Measurements from ENCODE around the gene LNX2.

LNX2 gene

GRCh38 chr13:27562457-27562856 is 57.9 kb downstream of the LNX2 start:
- DNase-seq (ENCODE audit: low read depth in 2 of 2), result no peak

DNA sequence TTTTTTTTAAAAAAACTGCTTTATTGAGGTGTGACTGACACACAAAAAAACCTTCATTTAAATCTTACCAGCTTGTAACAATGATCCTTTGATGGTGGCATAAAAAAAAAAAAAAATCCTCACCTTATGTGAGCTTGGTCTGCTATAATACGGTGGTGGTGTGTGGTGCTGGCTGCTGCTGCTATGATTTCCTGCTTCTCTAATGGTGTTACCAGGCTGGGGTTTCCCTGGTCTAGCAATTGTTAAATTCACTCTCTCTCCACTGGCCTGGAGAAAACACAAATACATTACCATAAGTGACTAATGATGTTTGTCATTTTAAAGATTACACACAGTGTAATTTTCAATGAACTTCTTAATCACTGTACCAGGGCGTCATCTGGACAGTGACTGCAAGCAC is 60.6 kb downstream of the LNX2 start:
- no peak for DNase-seq (ENCODE audit: low read depth in 2 of 2)

GRCh38 chr13:27556109-27556508 is 64.2 kb downstream of the LNX2 start:
- no peak for DNase-seq (ENCODE audit: low read depth in 2 of 2)

DNA sequence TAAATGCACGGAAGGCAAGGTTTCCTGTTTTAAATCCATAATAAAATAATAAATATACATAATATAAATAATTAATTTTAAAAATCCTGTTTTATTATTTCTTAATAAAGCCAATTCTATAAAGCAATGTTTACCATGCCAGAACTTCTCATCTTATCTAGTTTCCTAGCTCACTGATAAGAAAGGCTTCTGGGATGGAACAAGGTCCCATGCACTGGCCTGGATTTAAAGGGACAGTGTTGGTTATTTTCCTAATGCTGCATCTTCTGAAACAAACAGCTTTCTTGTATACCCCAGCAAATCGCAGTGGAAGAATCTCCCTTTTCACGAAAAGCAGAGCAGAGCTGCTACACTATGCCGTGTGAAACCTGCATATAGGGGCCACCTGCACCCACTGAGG is 68.8 kb downstream of the LNX2 start:
- DNase-seq (ENCODE audit: low read depth in 2 of 2), result no peak

DNA sequence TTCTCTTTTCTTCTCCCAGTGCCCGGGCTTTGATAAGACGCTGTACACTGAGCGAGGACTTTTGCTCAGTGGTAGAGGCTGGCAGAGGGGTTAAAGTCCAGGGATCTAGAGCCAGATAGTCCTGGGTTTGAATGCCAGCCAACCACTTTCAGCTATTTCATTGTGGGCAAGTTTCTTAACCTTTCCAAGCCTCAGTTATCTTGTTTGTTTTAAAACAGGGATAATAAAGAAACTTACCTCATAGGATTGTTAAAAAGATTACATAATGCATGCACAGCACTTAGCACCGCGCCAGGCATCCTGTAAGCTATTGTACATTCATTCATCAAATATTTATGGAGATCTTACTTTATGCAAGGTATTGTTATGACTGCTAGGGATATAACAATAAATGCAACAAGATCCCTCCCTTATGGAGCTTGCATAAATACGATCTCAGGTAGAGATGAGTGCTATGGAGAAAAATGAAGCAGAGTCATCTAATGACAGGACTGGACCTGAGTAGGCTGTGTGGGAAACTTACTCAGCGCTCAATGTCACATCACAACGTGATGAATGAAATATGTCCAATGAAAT is 70.8 kb downstream of the LNX2 start:
- DNase-seq (ENCODE audit: low read depth in 2 of 2), result no peak

- DNase-seq (ENCODE audit: low read depth in 2 of 2), result no peak
These were observed 78.1 kb downstream of the LNX2 start for GRCh38 chr13:27542220-27542619.

DNA sequence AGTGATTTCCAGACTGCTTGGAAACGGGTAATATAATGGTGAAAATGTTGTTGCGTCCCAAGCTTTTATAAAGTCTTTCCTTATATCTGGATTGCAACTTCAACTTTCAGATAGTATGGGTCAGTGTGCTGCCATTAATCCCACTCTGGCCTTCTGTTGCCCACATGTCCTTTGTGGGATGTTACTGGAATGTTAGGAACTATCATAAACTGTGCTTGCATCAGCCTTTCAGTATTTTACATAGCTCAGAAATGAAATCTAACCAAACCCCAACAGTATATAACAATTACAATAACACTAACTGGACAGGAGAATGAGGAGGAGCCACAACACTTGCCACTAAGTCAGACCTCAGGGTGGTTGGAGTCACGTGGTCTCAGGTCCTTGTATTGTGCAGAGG is 78.9 kb downstream of the LNX2 start:
- DNase-seq (ENCODE audit: low read depth in 2 of 2), result no peak

DNA sequence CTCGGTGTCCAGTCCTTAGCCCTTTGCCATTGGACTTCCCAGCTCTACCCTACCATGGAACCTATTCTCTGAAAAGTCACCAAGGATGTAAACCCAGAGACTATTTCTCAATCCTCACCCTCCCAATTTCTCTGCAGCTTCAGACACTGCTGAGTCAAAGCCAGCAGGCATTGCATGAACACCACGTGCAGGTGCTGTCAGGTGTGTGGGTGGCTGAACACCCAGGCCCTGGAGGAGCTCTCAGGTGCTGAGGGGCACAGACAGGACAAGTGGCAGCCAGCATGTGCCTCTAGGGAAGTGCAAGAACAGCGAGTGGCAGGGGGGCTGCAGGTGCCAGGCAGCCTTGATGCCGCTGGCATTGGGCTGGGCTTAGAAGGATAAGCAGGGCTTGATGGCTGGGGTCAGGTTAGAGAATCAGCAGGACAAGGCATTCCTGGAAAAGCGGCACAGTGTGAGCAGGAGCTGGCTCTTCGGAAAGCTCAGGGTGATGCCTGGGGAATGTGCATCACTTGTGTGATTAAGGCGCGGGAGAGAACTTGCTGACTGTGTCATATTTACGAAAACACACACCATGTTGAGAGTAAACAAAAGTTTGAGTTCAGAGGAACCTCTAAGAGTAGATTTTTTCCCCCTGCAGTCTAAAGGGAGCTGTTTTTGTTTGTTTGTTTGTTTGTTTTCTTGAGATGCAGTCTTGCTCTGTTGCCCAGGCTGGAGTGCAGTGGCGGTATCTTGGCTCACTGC is 83.8 kb downstream of the LNX2 start:
- no peak for DNase-seq (ENCODE audit: low read depth in 2 of 2)

- no peak for DNase-seq (ENCODE audit: low read depth in 2 of 2)
These were observed 84.8 kb downstream of the LNX2 start for GRCh38 chr13:27535546-27535945.

DNA sequence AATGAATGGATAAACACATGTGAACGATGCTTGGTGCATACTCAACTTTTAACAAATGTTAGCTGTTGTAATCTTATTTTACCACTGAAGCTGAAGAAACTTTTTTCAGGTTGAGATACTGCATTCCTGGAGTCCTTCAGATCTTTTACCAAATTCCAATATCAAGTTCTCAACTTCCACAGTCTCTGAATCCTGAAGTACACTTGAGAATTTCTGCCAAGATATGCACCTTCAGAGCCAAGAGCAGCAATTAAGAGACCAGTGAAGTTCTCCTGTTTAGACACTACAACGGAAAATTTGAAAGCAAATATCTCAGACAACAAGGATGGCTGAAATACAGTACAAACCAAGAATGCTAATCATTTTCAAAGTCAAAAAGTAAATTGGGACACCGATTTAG is 85.3 kb downstream of the LNX2 start:
- DNase-seq (ENCODE audit: low read depth in 2 of 2), result no peak

GRCh38 chr13:27534108-27534980 is 86.0 kb downstream of the LNX2 start:
- no peak for DNase-seq (ENCODE audit: low read depth in 2 of 2)

GRCh38 chr13:27533155-27533643 is 87.1 kb downstream of the LNX2 start:
- peak in 1 of 2 donors; percentile 14 for DNase-seq (ENCODE audit: low read depth in 2 of 2)

- no peak for DNase-seq (ENCODE audit: low read depth in 2 of 2)
These were observed 91.4 kb downstream of the LNX2 start for GRCh38 chr13:27528908-27529307.

DNA sequence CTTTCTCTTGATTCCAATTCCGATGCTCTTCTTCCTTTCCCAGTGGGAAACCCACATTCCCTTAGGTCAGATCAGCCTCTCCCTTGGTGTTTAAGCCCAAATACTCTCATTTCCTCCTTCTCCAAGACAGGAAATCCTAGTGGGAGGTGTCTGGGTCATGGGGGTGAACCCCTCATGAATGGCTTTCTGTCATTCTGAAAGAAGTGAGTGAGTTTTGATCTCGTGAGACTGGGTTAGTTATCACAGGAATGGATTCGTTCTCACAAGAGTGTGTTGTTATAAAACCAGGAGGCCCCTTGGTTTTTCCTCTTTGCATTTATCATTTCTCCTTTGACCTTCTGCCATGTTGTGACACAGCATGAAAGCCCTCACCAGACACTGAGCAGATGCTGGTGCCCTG is 93.8 kb downstream of the LNX2 start:
- DNase-seq (ENCODE audit: low read depth in 2 of 2), result no peak

- DNase-seq (ENCODE audit: low read depth in 2 of 2), result no peak
These were observed 95.1 kb downstream of the LNX2 start for GRCh38 chr13:27524981-27525975.

GRCh38 chr13:27523346-27524073 is 96.8 kb downstream of the LNX2 start:
- DNase-seq (ENCODE audit: low read depth in 2 of 2), result no peak

GRCh38 chr13:27522847-27523246 is 97.5 kb downstream of the LNX2 start:
- no peak for DNase-seq (ENCODE audit: low read depth in 2 of 2)

DNA sequence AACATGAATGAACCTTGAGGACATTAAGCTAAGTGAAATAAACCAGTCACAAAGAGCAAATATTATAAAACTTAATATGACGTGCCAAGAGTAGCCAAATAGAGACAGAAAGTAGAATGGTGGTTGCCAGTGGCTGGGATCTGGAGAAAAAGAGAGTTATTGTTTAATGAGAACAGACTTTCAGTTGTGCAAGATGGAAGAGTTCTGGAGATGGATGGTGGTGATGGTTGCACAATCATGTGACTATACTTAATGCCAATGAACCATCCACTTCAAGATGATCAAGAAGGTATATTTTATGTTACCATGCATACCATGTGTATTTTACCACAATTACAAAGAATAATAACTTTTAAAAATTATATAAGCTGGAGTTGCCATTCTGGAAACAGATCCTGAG is 104.2 kb downstream of the LNX2 start:
- DNase-seq (ENCODE audit: low read depth in 2 of 2), result no peak

DNA sequence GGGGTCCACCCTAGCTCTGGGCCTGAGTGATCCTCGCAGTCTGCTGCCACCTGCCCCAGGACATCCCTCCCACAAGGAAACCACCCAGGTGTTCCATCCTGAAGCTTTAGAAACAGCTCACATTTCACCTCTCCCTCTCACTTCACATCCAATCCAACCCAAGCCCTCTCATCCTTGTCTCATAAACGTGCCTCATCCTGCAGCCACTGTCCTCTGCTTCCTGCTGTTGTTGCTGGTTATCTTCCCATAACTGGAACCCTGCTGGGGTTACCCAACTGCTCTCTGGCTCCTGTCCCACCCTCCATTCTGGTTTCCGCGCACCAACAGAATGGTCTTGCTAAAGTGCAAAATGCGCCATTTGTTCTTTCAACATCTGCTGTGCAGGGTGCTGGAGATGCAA is 110.2 kb downstream of the LNX2 start:
- no peak for DNase-seq (ENCODE audit: low read depth in 2 of 2)

- no peak for DNase-seq (ENCODE audit: low read depth in 2 of 2)
These were observed 111.5 kb downstream of the LNX2 start for GRCh38 chr13:27508802-27509201.

GRCh38 chr13:27505792-27506191 is 114.5 kb downstream of the LNX2 start:
- DNase-seq (ENCODE audit: low read depth in 2 of 2), result no peak

All from stimulated activated CD8-positive, alpha-beta memory T cell treated with anti-CD3 and anti-CD28 coated beads, Interleukin-2, amount 100 ng/mL, for 1 hour (primary cell).